GM11168 (cell line): ENCODE data around the gene HSPB7.
"Not testable (repeated sequence)": the region's sequence is repeated elsewhere in the genome, so short reads cannot be mapped to it uniquely, and the experiment has no call there.

Experiments used
- in situ Hi-C: fragments of 300-500 bp; cut with MboI; formaldehyde crosslinking; loops from one replicate; pipeline ENCODE4 v1.12.0; 2022; ENCODE audit warnings: low sequenced_read_pairs; ENCODE audit not compliant: unreplicated experiment

HSPB7 gene

GRCh38 chr1:15992582-15993500, 25.0 kb downstream of the HSPB7 start:
- in situ Hi-C loops: loop anchor here (10.0 kb wide), 1 partner anchor 178 kb away; no protein-coding TSS in a partner anchor

- in situ Hi-C loops: loop anchor here (10.0 kb wide), 1 partner anchor 177 kb away; no protein-coding TSS in a partner anchor
Measured at GRCh38 chr1:15992187-15992553, 25.7 kb downstream of the HSPB7 start.

- in situ Hi-C loops: loop anchor here (10.0 kb wide), 1 partner anchor 177 kb away; no protein-coding TSS in a partner anchor
Measured at GRCh38 chr1:15991427-15992186, 26.2 kb downstream of the HSPB7 start.

GRCh38 chr1:15989776-15990175, 28.1 kb downstream of the HSPB7 start:
- in situ Hi-C loops: loop anchor here (10.0 kb wide), 1 partner anchor 175 kb away; no protein-coding TSS in a partner anchor

GRCh38 chr1:15988856-15989736, 28.7 kb downstream of the HSPB7 start:
- in situ Hi-C loops: no loop called here

GRCh38 chr1:15985611-15986297, 32.1 kb downstream of the HSPB7 start:
- in situ Hi-C loops: no loop called here

GRCh38 chr1:15983275-15983674, 34.6 kb downstream of the HSPB7 start:
- in situ Hi-C loops: no loop called here

GRCh38 chr1:15981679-15982078, 36.2 kb downstream of the HSPB7 start:
- in situ Hi-C loops: no loop called here

GRCh38 chr1:15977947-15978346, 39.9 kb downstream of the HSPB7 start:
- in situ Hi-C loops: not testable (repeated sequence)

- in situ Hi-C loops: no loop called here
Measured at GRCh38 chr1:15975805-15976680, 41.8 kb downstream of the HSPB7 start, which contains the start of gene ZBTB17. Gene ZBTB17, minus strand, starts transcription at chr1:15976101. Its CDS starts 27,606 bp downstream, at chr1:15948495.

GRCh38 chr1:15975358-15975804, 42.5 kb downstream of the HSPB7 start:
- in situ Hi-C loops: no loop called here

GRCh38 chr1:15974855-15975254, 43.0 kb downstream of the HSPB7 start:
- in situ Hi-C loops: no loop called here

- in situ Hi-C loops: no loop called here
Measured at GRCh38 chr1:15973772-15974171, 44.1 kb downstream of the HSPB7 start.

- in situ Hi-C loops: no loop called here
Measured at GRCh38 chr1:15972409-15972808, 45.4 kb downstream of the HSPB7 start.

GRCh38 chr1:15970911-15971310, 46.9 kb downstream of the HSPB7 start:
- in situ Hi-C loops: no loop called here

GRCh38 chr1:15969321-15969880, 48.4 kb downstream of the HSPB7 start:
- in situ Hi-C loops: no loop called here

GRCh38 chr1:15968172-15968571, 49.7 kb downstream of the HSPB7 start:
- in situ Hi-C loops: no loop called here

GRCh38 chr1:15966956-15967344, 50.9 kb downstream of the HSPB7 start:
- in situ Hi-C loops: no loop called here
